Smooth muscle cell (in vitro differentiated cells): ENCODE measurements around the gene RAC3. TPM values are rescaled to one million over a fixed set of nuclear protein-coding genes. Genes with fewer than 3 reads are reported as not detected.

ENCODE experiments used
- DNase-seq: peaks from one replicate; lab custom pipeline; 2025; ENCODE audit not compliant: unreplicated experiment; lab: John Stamatoyannopoulos, UW
- H2AFZ ChIP-seq: fragments of 200-600 bp; sonication (generic); 2 replicates; pipeline ENCODE4 v1.6.0; 2016; ENCODE audit warnings: antibody characterized with exemption, low read depth, mild to moderate bottlenecking
- H3F3A ChIP-seq: fragments of 200-600 bp; sonication (generic); 2 replicates; pipeline ENCODE4 v1.6.0; 2017; ENCODE audit warnings: antibody characterized with exemption, low read depth
- H3K27ac ChIP-seq: fragments of 200-600 bp; sonication (generic); 2 replicates; pipeline ENCODE4 v1.5.1; 2016; ENCODE audit warnings: low read depth, mild to moderate bottlenecking
- H3K27me3 ChIP-seq: fragments of 200-600 bp; sonication (generic); 2 replicates; pipeline ENCODE4 v1.6.1; 2016; ENCODE audit warnings: low read depth, mild to moderate bottlenecking
- H3K36me3 ChIP-seq: fragments of 200-600 bp; sonication (generic); 2 replicates; pipeline ENCODE4 v1.5.1; 2016; ENCODE audit warnings: low read depth
- H3K4me1 ChIP-seq: fragments of 200-600 bp; sonication (generic); 2 replicates; pipeline ENCODE4 v1.5.1; 2016; ENCODE audit warnings: low read depth
- H3K4me2 ChIP-seq: fragments of 200-600 bp; sonication (generic); 2 replicates; pipeline ENCODE4 v1.6.0; 2016; ENCODE audit warnings: mild to moderate bottlenecking
- H3K4me3 ChIP-seq: fragments of 200-600 bp; sonication (generic); 2 replicates; pipeline ENCODE4 v1.5.1; 2016; ENCODE audit warnings: mild to moderate bottlenecking
- H3K79me2 ChIP-seq: fragments of 200-600 bp; sonication (generic); 2 replicates; pipeline ENCODE4 v1.6.0; 2016; ENCODE audit warnings: low read depth, mild to moderate bottlenecking
- H3K9ac ChIP-seq: fragments of 200-600 bp; sonication (generic); 2 replicates; pipeline ENCODE4 v1.6.0; 2016; ENCODE audit warnings: low read depth
- H3K9me3 ChIP-seq: fragments of 200-600 bp; sonication (generic); replicated peaks from 2 replicates; pipeline ENCODE4 v1.5.1; 2016; ENCODE audit warnings: low read depth
- H4K20me1 ChIP-seq: fragments of 200-600 bp; sonication (generic); 2 replicates; pipeline ENCODE4 v1.6.0; 2016; ENCODE audit warnings: low read depth
- CTCF ChIP-seq: fragments of 200-600 bp; sonication (generic); IDR thresholded peaks from 2 replicates; pipeline ENCODE4 v1.5.1; 2017; ENCODE audit warnings: borderline replicate concordance, mild to moderate bottlenecking, antibody characterized with exemption; ENCODE audit not compliant: insufficient read depth, poor library complexity, severe bottlenecking
- WGBS: methylation state at CpG from one replicate; pipeline ENCODE4 v1.1.7; 2016; ENCODE audit warnings: low lambda C conversion rate; 5-methylcytosine and 5-hydroxymethylcytosine counted together
- polyA plus RNA-seq: library from polyadenylated mRNA; unstranded; fragments of >200 nt; fragmentation: Nextera tagmentation; extraction: Ambion mirVana; gene quantifications from 2 replicates; pipeline ENCODE4 v1.2.1, GENCODE V29; 2016
- total RNA-seq: library from RNA; depleted of rRNA; stranded (reverse); fragments of >200 nt; gene quantifications from 2 replicates; pipeline ENCODE4 v1.2.3, GENCODE V29; 2014

RAC3 gene
- total and polyA plus RNA-seq, 2 experiments from 2014 or later = 15.3 to 33.0 TPM

- 92% methylated on average over 9 of the region's 9 CpGs for WGBS
Observed at GRCh38 chr17:82073446-82073845, 42.0 kb downstream of the RAC3 start.

GRCh38 chr17:82076018-82076784 lies 44.7 kb downstream of the RAC3 start:
- 92% methylated on average over 23 of the region's 25 CpGs for WGBS
- Histone ChIP-seq H3K4me1 (no peaks in the 10 kb centered on the region), H4K20me1 (peaks cover 6% of the 10 kb centered on the region), H3K9me3 (no peaks in the 10 kb centered on the region), H3K27ac (no peak overlapping the region), H3K79me2 (no peaks in the 10 kb centered on the region), H3K27me3 (no peaks in the 10 kb centered on the region), H3K9ac (no peak overlapping the region), H3K4me3 (no peak overlapping the region), H3K4me2 (no peak overlapping the region), H3F3A (no peaks in the 10 kb centered on the region), H3K36me3 (no peaks in the 10 kb centered on the region), H2AFZ (no peak overlapping the region)
- TF ChIP-seq CTCF = no peak
- DNase-seq = no peak

More at GRCh38 chr17:82073446-82073845, 42.0 kb downstream of the RAC3 start:
- Histone ChIP-seq H3K9me3 (no peaks in the 10 kb centered on the region), H3F3A (no peaks in the 10 kb centered on the region), H3K27me3 (no peaks in the 10 kb centered on the region), H3K36me3 (no peaks in the 10 kb centered on the region), H3K4me3 (no peak overlapping the region), H4K20me1 (no peaks in the 10 kb centered on the region), H2AFZ (no peak overlapping the region), H3K9ac (no peak overlapping the region), H3K27ac (no peak overlapping the region), H3K4me1 (no peaks in the 10 kb centered on the region), H3K79me2 (no peaks in the 10 kb centered on the region), H3K4me2 (no peak overlapping the region)
- no peak for DNase-seq
- TF ChIP-seq CTCF = no peak

GRCh38 chr17:82076785-82077591 lies 45.5 kb downstream of the RAC3 start:
- no peak overlapping the region for H3K27ac ChIP-seq
- WGBS = 85% methylated on average over 16 of the region's 21 CpGs
- no peak overlapping the region for H3K4me2 ChIP-seq
- no peaks in the 10 kb centered on the region for H3K79me2 ChIP-seq
- H3K36me3 ChIP-seq = no peaks in the 10 kb centered on the region
- DNase-seq = no peak
- no peaks in the 10 kb centered on the region for H3K27me3 ChIP-seq
- H4K20me1 ChIP-seq = peaks cover 12% of the 10 kb centered on the region
- H3F3A ChIP-seq = no peaks in the 10 kb centered on the region
- H3K4me1 ChIP-seq = no peaks in the 10 kb centered on the region
- no peak overlapping the region for H3K4me3 ChIP-seq
- no peak overlapping the region for H3K9ac ChIP-seq
- no peak for TF ChIP-seq CTCF
- H3K9me3 ChIP-seq = no peaks in the 10 kb centered on the region
- H2AFZ ChIP-seq = no peak overlapping the region
